GM12864 (cell line): Measurements from ENCODE around the gene MKLN1.

Experiments
- DNase-seq: peaks from one replicate; pipeline ENCODE4 v3.0.0-alpha.2; 2011; ENCODE audit warnings: low read depth
- H3K4me3 ChIP-seq: 2 replicates; pipeline ENCODE4 v1.5.1; 2011; ENCODE audit warnings: mild to moderate bottlenecking, low read depth, low read length, control low read depth
- TF ChIP-seq, protein P1 (sequence below): IDR thresholded peaks from 2 replicates; pipeline ENCODE4 v1.5.1; 2011; ENCODE audit warnings: low read depth, mild to moderate bottlenecking, moderate library complexity, low read length, control low read depth, inconsistent platforms; ENCODE audit errors: missing control alignments

The MKLN1 gene

DNA sequence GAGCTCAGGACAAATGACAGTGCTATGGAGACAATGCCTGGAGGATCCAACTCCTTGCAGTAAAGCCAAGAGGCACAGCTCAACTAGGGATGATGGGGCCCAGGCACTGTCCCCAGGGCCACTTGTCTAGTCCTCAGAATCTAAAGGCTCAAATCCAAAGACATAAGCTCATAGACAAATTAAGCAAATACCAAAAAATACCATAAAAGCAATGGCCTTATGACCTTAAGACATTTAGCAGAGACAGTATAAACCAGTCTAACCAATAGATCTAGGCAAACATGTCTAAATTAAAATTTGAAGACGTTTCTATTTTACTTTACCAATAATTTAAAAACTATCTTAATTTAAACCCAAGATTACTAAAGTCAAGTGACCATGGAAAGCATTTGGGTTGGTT, 14.8 kb upstream of the MKLN1 start:
- H3K4me3 ChIP-seq, result no peak overlapping the region
- DNase-seq, result no peak
- TF ChIP-seq, protein P1, sequence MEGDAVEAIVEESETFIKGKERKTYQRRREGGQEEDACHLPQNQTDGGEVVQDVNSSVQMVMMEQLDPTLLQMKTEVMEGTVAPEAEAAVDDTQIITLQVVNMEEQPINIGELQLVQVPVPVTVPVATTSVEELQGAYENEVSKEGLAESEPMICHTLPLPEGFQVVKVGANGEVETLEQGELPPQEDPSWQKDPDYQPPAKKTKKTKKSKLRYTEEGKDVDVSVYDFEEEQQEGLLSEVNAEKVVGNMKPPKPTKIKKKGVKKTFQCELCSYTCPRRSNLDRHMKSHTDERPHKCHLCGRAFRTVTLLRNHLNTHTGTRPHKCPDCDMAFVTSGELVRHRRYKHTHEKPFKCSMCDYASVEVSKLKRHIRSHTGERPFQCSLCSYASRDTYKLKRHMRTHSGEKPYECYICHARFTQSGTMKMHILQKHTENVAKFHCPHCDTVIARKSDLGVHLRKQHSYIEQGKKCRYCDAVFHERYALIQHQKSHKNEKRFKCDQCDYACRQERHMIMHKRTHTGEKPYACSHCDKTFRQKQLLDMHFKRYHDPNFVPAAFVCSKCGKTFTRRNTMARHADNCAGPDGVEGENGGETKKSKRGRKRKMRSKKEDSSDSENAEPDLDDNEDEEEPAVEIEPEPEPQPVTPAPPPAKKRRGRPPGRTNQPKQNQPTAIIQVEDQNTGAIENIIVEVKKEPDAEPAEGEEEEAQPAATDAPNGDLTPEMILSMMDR, result no peak

GRCh38 chr7:131320603-131321002, 7.1 kb upstream of the MKLN1 start:
- no peak overlapping the region for H3K4me3 ChIP-seq
- no peak for DNase-seq
- TF ChIP-seq, protein P1, result no peak

DNA sequence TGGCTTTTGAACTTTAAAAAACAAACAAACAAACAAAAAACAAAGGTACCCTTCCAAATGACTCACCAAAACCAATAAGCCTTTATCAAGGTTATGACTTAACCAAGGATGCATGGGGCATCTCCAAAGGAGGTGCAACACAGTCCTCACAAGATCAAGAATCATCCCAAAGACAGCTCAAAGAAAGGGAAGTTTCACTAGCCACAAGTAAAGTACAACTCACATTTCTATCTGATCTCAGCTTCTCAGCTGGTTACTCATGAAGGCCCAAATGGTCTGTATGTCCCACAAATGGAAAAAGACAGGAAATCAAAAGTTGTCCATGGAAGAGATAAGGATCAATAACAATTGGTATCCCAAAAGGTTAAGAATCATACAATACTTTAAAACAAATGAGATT, 6.0 kb upstream of the MKLN1 start:
- no peak for DNase-seq
- no peak overlapping the region for H3K4me3 ChIP-seq
- TF ChIP-seq, protein P1, result no peak

DNA sequence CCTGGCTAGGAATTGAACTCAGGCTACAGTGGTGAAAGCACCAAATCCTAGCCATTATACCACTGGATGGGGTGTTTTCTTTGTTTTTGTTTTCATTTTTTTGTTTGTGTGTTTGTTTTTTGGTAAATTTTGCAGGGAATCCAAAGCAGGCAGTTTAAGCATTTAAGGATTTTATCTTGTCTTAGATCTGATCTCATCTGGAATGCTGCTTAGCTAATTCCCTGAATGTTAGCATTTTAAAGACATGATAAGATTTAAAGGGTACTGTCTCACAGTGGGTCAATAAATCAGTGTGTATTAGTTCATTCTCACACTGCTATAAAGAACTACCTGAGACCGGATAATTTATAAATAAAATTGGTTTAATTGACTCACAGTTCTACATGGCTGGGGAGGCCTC, 5.6 kb upstream of the MKLN1 start:
- no peak overlapping the region for H3K4me3 ChIP-seq
- no peak for DNase-seq
- TF ChIP-seq, protein P1, result no peak

- DNase-seq, result no peak
- TF ChIP-seq, protein P1, result no peak
- no peak overlapping the region for H3K4me3 ChIP-seq
Observed at GRCh38 chr7:131322861-131323260, 4.8 kb upstream of the MKLN1 start.

DNA sequence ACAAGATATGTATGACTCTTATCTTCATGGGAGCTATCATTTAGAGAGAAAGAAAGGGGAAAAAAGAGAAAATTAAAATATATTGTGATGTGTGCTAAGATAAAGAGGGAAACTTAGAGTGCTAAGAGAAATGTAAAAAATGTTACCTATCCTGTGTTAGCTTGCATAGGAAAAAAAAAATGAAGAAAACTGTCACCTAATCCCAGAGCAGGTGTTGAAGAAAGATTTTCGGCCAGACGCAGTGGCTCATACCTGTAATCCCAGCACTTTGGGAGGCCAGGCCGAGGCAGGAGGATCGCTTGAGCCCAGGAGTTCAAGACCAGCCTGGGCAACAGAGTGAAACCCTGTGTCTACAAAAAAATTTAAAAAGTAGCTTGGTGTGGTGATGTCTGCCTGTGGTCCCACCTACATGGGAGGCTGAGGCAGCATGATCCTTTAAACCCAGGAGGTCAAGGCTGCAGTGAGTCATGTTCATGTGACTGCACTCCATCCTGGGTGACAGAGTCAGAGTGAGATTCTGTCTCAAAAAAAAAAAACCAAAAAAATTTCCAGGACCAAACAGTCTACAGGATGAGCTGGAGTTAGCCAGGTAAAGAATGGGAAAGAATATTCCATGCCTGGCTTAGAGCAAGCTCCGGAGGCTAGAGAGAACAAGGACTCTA, 2.4 kb upstream of the MKLN1 start:
- no peak overlapping the region for H3K4me3 ChIP-seq
- TF ChIP-seq, protein P1, result no peak
- DNase-seq, result no peak

GRCh38 chr7:131326576-131326975, 1.1 kb upstream of the MKLN1 start:
- peak overlapping the region; percentile 99; the same call in 1 of the 2 replicates for H3K4me3 ChIP-seq

More at GRCh38 chr7:131326576-131326975, 1.1 kb upstream of the MKLN1 start:
- TF ChIP-seq, protein P1, result no peak
- DNase-seq, result no peak
